HL-60/S4 (cell line): Measurements from ENCODE around the gene SLC5A10.
"Not testable (repeated sequence)": the region's sequence is repeated elsewhere in the genome, so short reads cannot be mapped to it uniquely, and the experiment has no call there.

ENCODE experiments used
- in situ Hi-C: fragments of 300-500 bp; cut with MboI; formaldehyde crosslinking; loops from 2 replicates; pipeline ENCODE4 v1.14.3; 2022; ENCODE audit warnings: low sequenced_read_pairs

SLC5A10 gene

GRCh38 chr17:18951941-18952842 lies at the start of gene SLC5A10:
TSS of gene SLC5A10 (plus strand) at chr17:18952165. CDS start at chr17:18952206, 41 bp downstream.
- in situ Hi-C loops, result no loop called here

- in situ Hi-C loops, result no loop called here
Measured at GRCh38 chr17:18904482-18904881, 47.5 kb upstream of the SLC5A10 start.

- in situ Hi-C loops, result no loop called here
Measured at GRCh38 chr17:18905226-18905625, 46.7 kb upstream of the SLC5A10 start.

- in situ Hi-C loops, result no loop called here
Measured at GRCh38 chr17:18910326-18910725, 41.6 kb upstream of the SLC5A10 start.

- in situ Hi-C loops, result no loop called here
Measured at GRCh38 chr17:18910881-18911280, 41.1 kb upstream of the SLC5A10 start.

GRCh38 chr17:18916816-18917500 lies 35.0 kb upstream of the SLC5A10 start:
- in situ Hi-C loops, result no loop called here

GRCh38 chr17:18917506-18918032 lies 34.4 kb upstream of the SLC5A10 start:
- in situ Hi-C loops, result no loop called here

GRCh38 chr17:18919963-18920362 lies 32.0 kb upstream of the SLC5A10 start:
- in situ Hi-C loops, result no loop called here

GRCh38 chr17:18920911-18921441 lies 31.0 kb upstream of the SLC5A10 start:
- in situ Hi-C loops, result no loop called here

GRCh38 chr17:18921485-18921884 lies 30.5 kb upstream of the SLC5A10 start:
- in situ Hi-C loops, result no loop called here

GRCh38 chr17:18921912-18922451 lies 30.0 kb upstream of the SLC5A10 start:
- in situ Hi-C loops, result no loop called here

GRCh38 chr17:18922596-18922995 lies 29.4 kb upstream of the SLC5A10 start:
- in situ Hi-C loops, result not testable (repeated sequence)

- in situ Hi-C loops, result no loop called here
Measured at GRCh38 chr17:18925187-18925586, 26.8 kb upstream of the SLC5A10 start.

GRCh38 chr17:18928628-18929125 lies 23.3 kb upstream of the SLC5A10 start:
- in situ Hi-C loops, result no loop called here

- in situ Hi-C loops, result no loop called here
Measured at GRCh38 chr17:18932360-18933055, 19.5 kb upstream of the SLC5A10 start.

GRCh38 chr17:18933102-18934058 lies 18.6 kb upstream of the SLC5A10 start:
- in situ Hi-C loops, result no loop called here

GRCh38 chr17:18937981-18938691 lies 13.8 kb upstream of the SLC5A10 start:
- in situ Hi-C loops, result no loop called here

- in situ Hi-C loops, result no loop called here
Measured at GRCh38 chr17:18938692-18939023, 13.3 kb upstream of the SLC5A10 start.

- in situ Hi-C loops, result no loop called here
Measured at GRCh38 chr17:18944646-18945045, 7.3 kb upstream of the SLC5A10 start.
